DND-41 (cell line): ENCODE measurements around the gene GJC3.

Experiments
- ATAC-seq: fragments of 200-7000 bp; cut with Tn5 transposase; 3 replicates; pipeline ENCODE4 v1.9.1; 2021; ENCODE audit warnings: low read depth; ENCODE audit not compliant: insufficient read depth
- DNase-seq: peaks from one replicate; pipeline ENCODE4 v3.0.0-alpha.2; 2020
- H2AFZ ChIP-seq: 2 replicates; pipeline ENCODE4 v1.6.0; 2012; ENCODE audit warnings: low read depth, low read length
- H3K27ac ChIP-seq: 2 replicates; pipeline ENCODE4 v1.5.1; 2012; ENCODE audit warnings: low read length, inconsistent platforms
- H3K27me3 ChIP-seq: fragments of 200-600 bp; sonication (generic); 2 replicates; pipeline ENCODE4 v1.6.0; 2012; ENCODE audit warnings: low read length, mild to moderate bottlenecking, inconsistent platforms; ENCODE audit not compliant: insufficient read depth, poor library complexity
- H3K36me3 ChIP-seq: 2 replicates; pipeline ENCODE4 v1.5.1; 2012; ENCODE audit warnings: low read length, inconsistent platforms; ENCODE audit not compliant: insufficient read depth
- H3K4me1 ChIP-seq: 2 replicates; pipeline ENCODE4 v1.5.1; 2012; ENCODE audit warnings: mild to moderate bottlenecking, low read length; ENCODE audit not compliant: insufficient read depth
- H3K4me2 ChIP-seq: 2 replicates; pipeline ENCODE4 v1.6.0; 2012; ENCODE audit warnings: mild to moderate bottlenecking, moderate library complexity, low read length, inconsistent platforms; ENCODE audit not compliant: insufficient read depth
- H3K4me3 ChIP-seq, 2 experiments: fragments of 200-600 bp in 1 of 2; shearing (Covaris generic) in 1 of 2; 2 replicates each; pipeline ENCODE4 v1.5.1; 2012 to 2016; ENCODE audit warnings: inconsistent platforms in 2 of 2, low read length in 2 of 2, mild to moderate bottlenecking in 2 of 2, low read depth in 1 of 2, moderate library complexity in 1 of 2
- H3K79me2 ChIP-seq: 2 replicates; pipeline ENCODE4 v1.6.0; 2012; ENCODE audit warnings: low read length, inconsistent platforms; ENCODE audit not compliant: insufficient read depth
- H3K9ac ChIP-seq: 2 replicates; pipeline ENCODE4 v1.6.0; 2012; ENCODE audit warnings: low read depth, mild to moderate bottlenecking, inconsistent platforms, low read length, moderate library complexity
- H3K9me3 ChIP-seq: 2 replicates; pipeline ENCODE4 v1.5.1; 2012; ENCODE audit warnings: low read length, moderate library complexity, mild to moderate bottlenecking, inconsistent platforms; ENCODE audit not compliant: insufficient read depth, severe bottlenecking
- H4K20me1 ChIP-seq: 2 replicates; pipeline ENCODE4 v1.6.0; 2012; ENCODE audit warnings: low read length; ENCODE audit not compliant: insufficient read depth
- CTCF ChIP-seq: IDR thresholded peaks from 2 replicates; pipeline ENCODE4 v1.5.1; 2012; ENCODE audit warnings: borderline replicate concordance, low read length, moderate library complexity, mild to moderate bottlenecking; ENCODE audit not compliant: poor library complexity, severe bottlenecking; ENCODE audit errors: extremely low read depth
- EZH2 ChIP-seq: IDR thresholded peaks from 3 replicates; pipeline ENCODE4 v1.6.1; 2012; ENCODE audit warnings: borderline replicate concordance, low read depth, mild to moderate bottlenecking, moderate library complexity, low read length, inconsistent platforms; ENCODE audit not compliant: severe bottlenecking

Gene GJC3

GRCh38 chr7:99947608-99948007, 18.2 kb upstream of the GJC3 start:
- Histone ChIP-seq H3K9me3 (no peaks in the 10 kb centered on the region), H3K27ac (no peak overlapping the region), H4K20me1 (no peaks in the 10 kb centered on the region), H3K9ac (no peak overlapping the region), H2AFZ (peak overlapping the region; percentile 24; the same call in 1 of the 2 replicates), H3K4me2 (no peak overlapping the region), H3K4me3 (no peak overlapping the region), H3K79me2 (no peaks in the 10 kb centered on the region), H3K36me3 (no peaks in the 10 kb centered on the region), H3K27me3 (no peaks in the 10 kb centered on the region), H3K4me1 (no peaks in the 10 kb centered on the region)
- no peak for DNase-seq
- no peak for ATAC-seq
- TF ChIP-seq CTCF (no peak), EZH2 (no peak)

- no peak overlapping the region for H2AFZ ChIP-seq
- H3K27ac ChIP-seq = no peak overlapping the region
- H3K9me3 ChIP-seq = no peaks in the 10 kb centered on the region
- no peaks in the 10 kb centered on the region for H3K27me3 ChIP-seq
- ATAC-seq (no peak), DNase-seq (no peak)
- H3K4me3 ChIP-seq = no peak overlapping the region
- no peaks in the 10 kb centered on the region for H3K4me1 ChIP-seq
- TF ChIP-seq CTCF (no peak), EZH2 (no peak)
- H3K79me2 ChIP-seq = no peaks in the 10 kb centered on the region
- no peaks in the 10 kb centered on the region for H4K20me1 ChIP-seq
- no peak overlapping the region for H3K9ac ChIP-seq
- H3K36me3 ChIP-seq = no peaks in the 10 kb centered on the region
- no peak overlapping the region for H3K4me2 ChIP-seq
These were observed 15.2 kb upstream of the GJC3 start for GRCh38 chr7:99944497-99945070.

- Histone ChIP-seq H2AFZ (peak overlapping the region; percentile 29; the same call in 1 of the 2 replicates), H3K36me3 (no peaks in the 10 kb centered on the region), H4K20me1 (no peaks in the 10 kb centered on the region), H3K79me2 (no peaks in the 10 kb centered on the region), H3K9me3 (peaks cover under 1% of the 10 kb centered on the region), H3K27ac (no peak overlapping the region), H3K4me3 (no peak overlapping the region), H3K27me3 (no peaks in the 10 kb centered on the region), H3K9ac (no peak overlapping the region), H3K4me2 (no peak overlapping the region), H3K4me1 (no peaks in the 10 kb centered on the region)
- TF ChIP-seq EZH2 = no peak
- TF ChIP-seq CTCF = no peak
- ATAC-seq (no peak), DNase-seq (no peak)
These were observed 14.4 kb upstream of the GJC3 start for GRCh38 chr7:99943641-99944496.
